HEK293 (cell line): ENCODE results near the gene DCLRE1C.
A peak's percentile ranks its signal among the peaks of the same experiment; 100 is the strongest.

Source experiments
- CTCF ChIA-PET: fragments of 350-600 bp; formaldehyde crosslinking; extraction: SDS; loops from one replicate; lab custom pipeline; 2021; ENCODE audit warnings: antibody characterized with exemption; lab: Yijun Ruan, JAX
- POLR2A ChIA-PET: fragments of 300-600 bp; formaldehyde crosslinking; extraction: SDS; loops from one replicate; lab custom pipeline; 2020; ENCODE audit warnings: antibody characterized with exemption, inconsistent platforms; lab: Yijun Ruan, JAX
- H3K27ac ChIP-seq: fragments of 200-500 bp; sonication (Bioruptor generic); 2 replicates; pipeline ENCODE4 v1.5.1; 2014; ENCODE audit warnings: low read depth, low read length, control low read depth, inconsistent platforms; ENCODE audit errors: extremely low read depth
- H3K36me3 ChIP-seq, 2 experiments: fragments of 200-500 bp in 1 of 2; sonication (Bioruptor generic) in 1 of 2; 1 replicate in 1 of 2; 2 replicates in 1 of 2; pipeline ENCODE4 v1.5.1; 2014 to 2017; ENCODE audit warnings: inconsistent platforms in 2 of 2, low read length in 2 of 2; ENCODE audit not compliant: control insufficient read depth in 2 of 2, insufficient read depth in 1 of 2
- H3K4me1 ChIP-seq: fragments of 200-500 bp; sonication (Bioruptor generic); 2 replicates; pipeline ENCODE4 v1.5.1; 2014; ENCODE audit warnings: mild to moderate bottlenecking, low read length, inconsistent platforms; ENCODE audit not compliant: control insufficient read depth, insufficient read depth
- H3K4me3 ChIP-seq: 2 replicates; pipeline ENCODE4 v1.5.1; 2011; ENCODE audit warnings: low read depth, mild to moderate bottlenecking, control low read depth, low read length, moderate library complexity
- H3K9me3 ChIP-seq: fragments of 200-500 bp; sonication (Bioruptor generic); 2 replicates; pipeline ENCODE4 v1.5.1; 2014; ENCODE audit warnings: low read depth, low read length, inconsistent platforms; ENCODE audit not compliant: control insufficient read depth, insufficient read depth
- SCRT2 ChIP-seq: fragments of 450-650 bp; formaldehyde crosslinking; IDR thresholded peaks from 2 replicates; pipeline ENCODE4 v1.5.1; 2016; ENCODE audit warnings: missing biosample characterization, missing genetic modification characterization
- SETDB1 ChIP-seq: IDR thresholded peaks from one replicate; pipeline ENCODE4 v1.6.1; 2017; ENCODE audit warnings: mild to moderate bottlenecking, low read length, moderate library complexity, mixed read lengths; ENCODE audit not compliant: insufficient read length
- ZFP69B ChIP-seq: fragments of 450-650 bp; formaldehyde crosslinking; IDR thresholded peaks from 2 replicates; pipeline ENCODE4 v1.5.1; 2016; ENCODE audit warnings: missing biosample characterization, missing genetic modification characterization
- ZNF121 ChIP-seq: fragments of 450-650 bp; formaldehyde crosslinking; IDR thresholded peaks from 2 replicates; pipeline ENCODE4 v1.5.1; 2016; ENCODE audit warnings: missing biosample characterization, missing genetic modification characterization
- ZNF138 ChIP-seq: fragments of 450-650 bp; formaldehyde crosslinking; IDR thresholded peaks from 2 replicates; pipeline ENCODE4 v1.5.1; 2016; ENCODE audit warnings: missing biosample characterization, missing genetic modification characterization, borderline replicate concordance
- ZNF157 ChIP-seq: fragments of 450-650 bp; formaldehyde crosslinking; IDR thresholded peaks from 2 replicates; pipeline ENCODE4 v1.5.1; 2016; ENCODE audit warnings: missing biosample characterization, missing genetic modification characterization
- ZNF184 ChIP-seq: fragments of 450-650 bp; IDR thresholded peaks from 2 replicates; pipeline ENCODE4 v1.5.1; 2018; ENCODE audit warnings: missing biosample characterization, mild to moderate bottlenecking, missing genetic modification characterization
- ZNF211 ChIP-seq: fragments of 450-650 bp; formaldehyde crosslinking; IDR thresholded peaks from 2 replicates; pipeline ENCODE4 v1.5.1; 2016; ENCODE audit warnings: low read depth, missing biosample characterization, missing genetic modification characterization
- ZNF426 ChIP-seq: fragments of 450-650 bp; formaldehyde crosslinking; IDR thresholded peaks from 2 replicates; pipeline ENCODE4 v1.5.1; 2017; ENCODE audit warnings: missing biosample characterization, missing genetic modification characterization, mild to moderate bottlenecking, inconsistent platforms, moderate library complexity
- ZNF501 ChIP-seq: fragments of 450-650 bp; formaldehyde crosslinking; IDR thresholded peaks from 2 replicates; pipeline ENCODE4 v1.5.1; 2016; ENCODE audit warnings: missing biosample characterization, missing genetic modification characterization
- ZNF560 ChIP-seq: fragments of 450-650 bp; formaldehyde crosslinking; IDR thresholded peaks from 2 replicates; pipeline ENCODE4 v1.5.1; 2017; ENCODE audit warnings: missing biosample characterization, missing genetic modification characterization, borderline replicate concordance
- ZNF670 ChIP-seq: fragments of 450-650 bp; formaldehyde crosslinking; IDR thresholded peaks from 2 replicates; pipeline ENCODE4 v1.5.1; 2016; ENCODE audit warnings: missing biosample characterization, missing genetic modification characterization, low read depth
- ZNF791 ChIP-seq: fragments of 450-650 bp; formaldehyde crosslinking; IDR thresholded peaks from 2 replicates; pipeline ENCODE4 v1.5.1; 2016; ENCODE audit warnings: missing biosample characterization, missing genetic modification characterization
- ZNF843 ChIP-seq: fragments of 450-650 bp; formaldehyde crosslinking; IDR thresholded peaks from 2 replicates; pipeline ENCODE4 v1.5.1; 2016; ENCODE audit warnings: missing biosample characterization, missing genetic modification characterization
- ZSCAN16 ChIP-seq: fragments of 450-650 bp; formaldehyde crosslinking; IDR thresholded peaks from 2 replicates; pipeline ENCODE4 v1.5.1; 2016; ENCODE audit warnings: missing biosample characterization, missing genetic modification characterization
- TF ChIP-seq, protein P1 (sequence below): fragments of 450-650 bp; formaldehyde crosslinking; IDR thresholded peaks from 2 replicates; pipeline ENCODE4 v1.5.1; 2016; ENCODE audit warnings: missing biosample characterization, missing genetic modification characterization, low read depth
- TF ChIP-seq, protein P2 (sequence below): fragments of 450-650 bp; IDR thresholded peaks from 2 replicates; pipeline ENCODE4 v1.5.1; 2018; ENCODE audit warnings: missing biosample characterization, mild to moderate bottlenecking, missing genetic modification characterization
- TF ChIP-seq, protein P3 (sequence below): fragments of 450-650 bp; formaldehyde crosslinking; IDR thresholded peaks from 2 replicates; pipeline ENCODE4 v1.5.1; 2016; ENCODE audit warnings: missing biosample characterization, missing genetic modification characterization
- TF ChIP-seq, protein P4 (sequence below): fragments of 450-650 bp; formaldehyde crosslinking; conservative IDR thresholded peaks from 2 replicates; pipeline ENCODE4 v1.5.1; 2016; ENCODE audit warnings: low read depth, missing biosample characterization, missing genetic modification characterization

The DCLRE1C gene

DNA sequence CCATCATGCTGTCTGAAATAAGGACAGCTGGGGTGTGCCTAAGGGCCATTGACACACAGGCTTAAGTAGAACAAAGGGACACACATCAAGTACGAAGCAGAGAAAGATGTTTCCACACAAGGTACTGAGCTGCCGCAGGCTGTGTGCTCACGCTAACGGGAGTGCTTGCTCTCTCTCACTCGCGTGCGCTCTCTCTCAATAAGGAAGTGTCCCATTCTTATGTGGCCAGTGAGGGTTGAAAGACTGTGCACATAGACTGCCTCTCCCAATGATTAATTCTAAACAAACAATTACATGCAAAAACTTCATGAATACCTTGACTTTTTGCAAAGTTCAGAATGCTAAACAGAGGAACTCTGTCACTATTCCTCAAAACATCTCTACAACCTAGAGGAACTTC, 29.9 kb downstream of the DCLRE1C start (continued):
- TF ChIP-seq ZNF138 = no peak
- TF ChIP-seq, all 188 proteins: peak for 0

DNA sequence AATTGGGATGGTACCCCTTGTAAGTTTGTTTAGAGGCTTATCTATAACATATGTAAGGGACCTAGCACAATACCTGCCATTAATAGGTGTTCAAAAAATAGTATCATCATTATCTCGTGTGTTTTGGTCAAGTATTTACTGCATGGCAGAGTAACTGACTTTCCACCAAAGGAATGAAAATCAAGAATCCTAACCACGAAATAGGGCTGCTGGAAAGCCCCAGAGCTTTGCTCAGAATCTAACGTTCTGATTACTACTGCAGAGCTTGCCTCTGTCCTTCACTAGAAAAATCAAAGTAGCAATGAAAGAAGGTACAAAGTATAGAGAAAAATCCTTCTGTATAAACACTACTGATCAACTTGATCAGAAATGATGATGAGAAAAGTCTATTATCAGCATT, 34.9 kb downstream of the DCLRE1C start:
- POLR2A ChIA-PET = no interaction called here
- H3K27ac ChIP-seq = no peak overlapping the region
- H3K36me3 ChIP-seq = peaks cover 30 to 86% of the 10 kb centered on the region in 2 experiments
- H3K9me3 ChIP-seq = no peaks in the 10 kb centered on the region
- CTCF ChIA-PET = no interaction called here
- no peaks in the 10 kb centered on the region for H3K4me1 ChIP-seq
- H3K4me3 ChIP-seq = no peak overlapping the region
- TF ChIP-seq, protein P1, sequence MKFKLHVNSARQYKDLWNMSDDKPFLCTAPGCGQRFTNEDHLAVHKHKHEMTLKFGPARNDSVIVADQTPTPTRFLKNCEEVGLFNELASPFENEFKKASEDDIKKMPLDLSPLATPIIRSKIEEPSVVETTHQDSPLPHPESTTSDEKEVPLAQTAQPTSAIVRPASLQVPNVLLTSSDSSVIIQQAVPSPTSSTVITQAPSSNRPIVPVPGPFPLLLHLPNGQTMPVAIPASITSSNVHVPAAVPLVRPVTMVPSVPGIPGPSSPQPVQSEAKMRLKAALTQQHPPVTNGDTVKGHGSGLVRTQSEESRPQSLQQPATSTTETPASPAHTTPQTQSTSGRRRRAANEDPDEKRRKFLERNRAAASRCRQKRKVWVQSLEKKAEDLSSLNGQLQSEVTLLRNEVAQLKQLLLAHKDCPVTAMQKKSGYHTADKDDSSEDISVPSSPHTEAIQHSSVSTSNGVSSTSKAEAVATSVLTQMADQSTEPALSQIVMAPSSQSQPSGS = no peak
- no peak for TF ChIP-seq ZNF157 (tag by site-specific recombination)

DNA sequence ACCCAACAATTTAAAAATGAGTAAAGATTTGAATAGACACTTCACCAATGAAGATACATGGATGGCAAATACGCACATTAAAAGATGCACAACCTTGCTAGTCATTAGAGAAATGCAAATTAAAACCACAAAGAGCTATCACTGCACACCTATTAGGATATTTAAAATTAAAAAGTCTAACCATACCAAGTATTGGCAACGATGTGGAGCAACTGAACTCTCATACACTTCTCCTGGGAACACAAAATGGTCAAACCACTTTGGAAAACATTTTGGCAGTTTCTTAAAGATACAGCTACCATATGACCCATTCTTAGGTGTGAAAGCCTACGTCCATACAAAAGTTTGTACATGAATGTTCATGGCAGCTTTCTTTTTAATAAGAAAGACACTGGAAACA, 36.1 kb downstream of the DCLRE1C start:
- no peaks in the 10 kb centered on the region for H3K9me3 ChIP-seq
- H3K4me3 ChIP-seq = no peak overlapping the region
- CTCF ChIA-PET = interaction anchor here (0.6 kb wide), 1 partner anchor 592 kb away, joined by 3 read pairs; no protein-coding TSS in a partner anchor
- H3K36me3 ChIP-seq = peaks cover 34 to 87% of the 10 kb centered on the region in 2 experiments
- no peaks in the 10 kb centered on the region for H3K4me1 ChIP-seq
- H3K27ac ChIP-seq = no peak overlapping the region
- TF ChIP-seq ZNF426 (no peak), ZNF791 (tag by site-specific recombination) (no peak), SETDB1 (peak; percentile 51), ZNF843 (tag by site-specific recombination) (no peak), ZSCAN16 (tag by site-specific recombination) (no peak), ZNF184 (peak; percentile 100), ZNF501 (tag by site-specific recombination) (no peak), ZNF211 (tag by site-specific recombination) (no peak), ZFP69B (tag by site-specific recombination) (no peak), SCRT2 (tag by site-specific recombination) (0 out of 2 replicates have a peak, but pooled peaks have one; percentile 36), ZNF121 (tag by site-specific recombination) (no peak), ZNF670 (tag by site-specific recombination) (no peak), ZNF560 (no peak)
- TF ChIP-seq, protein P2, sequence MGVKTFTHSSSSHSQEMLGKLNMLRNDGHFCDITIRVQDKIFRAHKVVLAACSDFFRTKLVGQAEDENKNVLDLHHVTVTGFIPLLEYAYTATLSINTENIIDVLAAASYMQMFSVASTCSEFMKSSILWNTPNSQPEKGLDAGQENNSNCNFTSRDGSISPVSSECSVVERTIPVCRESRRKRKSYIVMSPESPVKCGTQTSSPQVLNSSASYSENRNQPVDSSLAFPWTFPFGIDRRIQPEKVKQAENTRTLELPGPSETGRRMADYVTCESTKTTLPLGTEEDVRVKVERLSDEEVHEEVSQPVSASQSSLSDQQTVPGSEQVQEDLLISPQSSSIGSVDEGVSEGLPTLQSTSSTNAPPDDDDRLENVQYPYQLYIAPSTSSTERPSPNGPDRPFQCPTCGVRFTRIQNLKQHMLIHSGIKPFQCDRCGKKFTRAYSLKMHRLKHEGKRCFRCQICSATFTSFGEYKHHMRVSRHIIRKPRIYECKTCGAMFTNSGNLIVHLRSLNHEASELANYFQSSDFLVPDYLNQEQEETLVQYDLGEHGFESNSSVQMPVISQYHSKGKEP (tag by site-specific recombination) = no peak
- TF ChIP-seq, protein P3, sequence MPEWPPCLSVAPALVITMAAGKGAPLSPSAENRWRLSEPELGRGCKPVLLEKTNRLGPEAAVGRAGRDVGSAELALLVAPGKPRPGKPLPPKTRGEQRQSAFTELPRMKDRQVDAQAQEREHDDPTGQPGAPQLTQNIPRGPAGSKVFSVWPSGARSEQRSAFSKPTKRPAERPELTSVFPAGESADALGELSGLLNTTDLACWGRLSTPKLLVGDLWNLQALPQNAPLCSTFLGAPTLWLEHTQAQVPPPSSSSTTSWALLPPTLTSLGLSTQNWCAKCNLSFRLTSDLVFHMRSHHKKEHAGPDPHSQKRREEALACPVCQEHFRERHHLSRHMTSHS (tag by site-specific recombination) = no peak
- TF ChIP-seq, protein P4, sequence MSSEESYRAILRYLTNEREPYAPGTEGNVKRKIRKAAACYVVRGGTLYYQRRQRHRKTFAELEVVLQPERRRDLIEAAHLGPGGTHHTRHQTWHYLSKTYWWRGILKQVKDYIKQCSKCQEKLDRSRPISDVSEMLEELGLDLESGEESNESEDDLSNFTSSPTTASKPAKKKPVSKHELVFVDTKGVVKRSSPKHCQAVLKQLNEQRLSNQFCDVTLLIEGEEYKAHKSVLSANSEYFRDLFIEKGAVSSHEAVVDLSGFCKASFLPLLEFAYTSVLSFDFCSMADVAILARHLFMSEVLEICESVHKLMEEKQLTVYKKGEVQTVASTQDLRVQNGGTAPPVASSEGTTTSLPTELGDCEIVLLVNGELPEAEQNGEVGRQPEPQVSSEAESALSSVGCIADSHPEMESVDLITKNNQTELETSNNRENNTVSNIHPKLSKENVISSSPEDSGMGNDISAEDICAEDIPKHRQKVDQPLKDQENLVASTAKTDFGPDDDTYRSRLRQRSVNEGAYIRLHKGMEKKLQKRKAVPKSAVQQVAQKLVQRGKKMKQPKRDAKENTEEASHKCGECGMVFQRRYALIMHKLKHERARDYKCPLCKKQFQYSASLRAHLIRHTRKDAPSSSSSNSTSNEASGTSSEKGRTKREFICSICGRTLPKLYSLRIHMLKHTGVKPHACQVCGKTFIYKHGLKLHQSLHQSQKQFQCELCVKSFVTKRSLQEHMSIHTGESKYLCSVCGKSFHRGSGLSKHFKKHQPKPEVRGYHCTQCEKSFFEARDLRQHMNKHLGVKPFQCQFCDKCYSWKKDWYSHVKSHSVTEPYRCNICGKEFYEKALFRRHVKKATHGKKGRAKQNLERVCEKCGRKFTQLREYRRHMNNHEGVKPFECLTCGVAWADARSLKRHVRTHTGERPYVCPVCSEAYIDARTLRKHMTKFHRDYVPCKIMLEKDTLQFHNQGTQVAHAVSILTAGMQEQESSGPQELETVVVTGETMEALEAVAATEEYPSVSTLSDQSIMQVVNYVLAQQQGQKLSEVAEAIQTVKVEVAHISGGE (tag by site-specific recombination) = no peak
- POLR2A ChIA-PET = no interaction called here
